GM23248 (cell line): ENCODE results near the gene PDGFB.

Source experiments
- EZH2 ChIP-seq: fragments of 200-600 bp; sonication (generic); IDR thresholded peaks from 2 replicates; pipeline ENCODE4 v1.6.1; 2018; ENCODE audit warnings: antibody characterized with exemption, mild to moderate bottlenecking; ENCODE audit not compliant: insufficient read depth, poor library complexity, severe bottlenecking
- EZH2phosphoT487 ChIP-seq: fragments of 200-600 bp; sonication (generic); IDR thresholded peaks from 2 replicates; pipeline ENCODE4 v1.6.1; 2018; ENCODE audit warnings: antibody characterized with exemption, moderate library complexity, mild to moderate bottlenecking, low read depth; ENCODE audit not compliant: insufficient read depth

- TF ChIP-seq EZH2phosphoT487, result no peak
- TF ChIP-seq EZH2, result no peak
These were observed 65.4 kb downstream of the PDGFB start for GRCh38 chr22:39179401-39179827.
